Measurements from ENCODE around the gene GAP43.

Gene GAP43

GRCh38 chr3:115681736-115682135 is 58.4 kb downstream of the GAP43 start:
- Histone ChIP-seq H3K79me2 (no peaks in the 10 kb centered on the region), H3K4me1 (peaks cover 3% of the 10 kb centered on the region), H3K9me3 (ENCODE audit: control insufficient read depth, low read length) (no peaks in the 10 kb centered on the region), H2AFZ (no peak overlapping the region), H3K36me3 (ENCODE audit: control insufficient read depth, insufficient read depth, low read length) (no peaks in the 10 kb centered on the region), H3K9ac (no peak overlapping the region), H3K4me2 (ENCODE audit: low read length) (no peak overlapping the region), H3K27me3 (ENCODE audit: control insufficient read depth, insufficient read depth, low read length) (no peaks in the 10 kb centered on the region), H3K4me3 (ENCODE audit: low read depth, low read length) (no peak overlapping the region), H3K27ac (no peak overlapping the region)
- no peak for TF ChIP-seq CTCF (IDR thresholded peaks at IDR 0.05)

GRCh38 chr3:115683305-115683704 is 60.0 kb downstream of the GAP43 start:
- no peak overlapping the region for H3K4me3 ChIP-seq (ENCODE audit: low read depth, low read length)
- H3K4me2 ChIP-seq (ENCODE audit: low read length), result no peak overlapping the region
- H3K27ac ChIP-seq, result no peak overlapping the region
- H3K27me3 ChIP-seq (ENCODE audit: control insufficient read depth, insufficient read depth, low read length), result no peaks in the 10 kb centered on the region
- no peaks in the 10 kb centered on the region for H3K9me3 ChIP-seq (ENCODE audit: control insufficient read depth, low read length)
- no peak for TF ChIP-seq CTCF (IDR thresholded peaks at IDR 0.05)
- no peaks in the 10 kb centered on the region for H3K36me3 ChIP-seq (ENCODE audit: control insufficient read depth, insufficient read depth, low read length)
- H2AFZ ChIP-seq, result no peak overlapping the region
- H3K79me2 ChIP-seq, result no peaks in the 10 kb centered on the region
- H3K4me1 ChIP-seq, result peaks cover 3% of the 10 kb centered on the region
- H3K9ac ChIP-seq, result no peak overlapping the region

- no peak overlapping the region for H3K4me2 ChIP-seq (ENCODE audit: low read length)
- H3K27me3 ChIP-seq (ENCODE audit: control insufficient read depth, insufficient read depth, low read length), result no peaks in the 10 kb centered on the region
- no peak overlapping the region for H3K27ac ChIP-seq
- no peak overlapping the region for H2AFZ ChIP-seq
- H3K79me2 ChIP-seq, result no peaks in the 10 kb centered on the region
- no peak overlapping the region for H3K9ac ChIP-seq
- H3K9me3 ChIP-seq (ENCODE audit: control insufficient read depth, low read length), result no peaks in the 10 kb centered on the region
- no peak for TF ChIP-seq CTCF (IDR thresholded peaks at IDR 0.05)
- H3K4me3 ChIP-seq (ENCODE audit: low read depth, low read length), result no peak overlapping the region
- no peaks in the 10 kb centered on the region for H3K36me3 ChIP-seq (ENCODE audit: control insufficient read depth, insufficient read depth, low read length)
- peaks cover 3% of the 10 kb centered on the region for H3K4me1 ChIP-seq
Observed at GRCh38 chr3:115683773-115684172, 60.5 kb downstream of the GAP43 start.

GRCh38 chr3:115685097-115685496 is 61.8 kb downstream of the GAP43 start:
- H3K4me3 ChIP-seq (ENCODE audit: low read depth, low read length), result no peak overlapping the region
- TF ChIP-seq CTCF (IDR thresholded peaks at IDR 0.05), result no peak
- no peak overlapping the region for H2AFZ ChIP-seq
- H3K9ac ChIP-seq, result no peak overlapping the region
- no peak overlapping the region for H3K27ac ChIP-seq
- H3K4me2 ChIP-seq (ENCODE audit: low read length), result no peak overlapping the region
- H3K27me3 ChIP-seq (ENCODE audit: control insufficient read depth, insufficient read depth, low read length), result no peaks in the 10 kb centered on the region
- H3K4me1 ChIP-seq, result peaks cover 3% of the 10 kb centered on the region
- no peaks in the 10 kb centered on the region for H3K79me2 ChIP-seq
- no peaks in the 10 kb centered on the region for H3K36me3 ChIP-seq (ENCODE audit: control insufficient read depth, insufficient read depth, low read length)
- H3K9me3 ChIP-seq (ENCODE audit: control insufficient read depth, low read length), result no peaks in the 10 kb centered on the region

- Histone ChIP-seq H3K4me2 (ENCODE audit: low read length) (no peak overlapping the region), H3K4me3 (ENCODE audit: low read depth, low read length) (no peak overlapping the region), H3K9ac (no peak overlapping the region), H3K9me3 (ENCODE audit: control insufficient read depth, low read length) (no peaks in the 10 kb centered on the region), H3K36me3 (ENCODE audit: control insufficient read depth, insufficient read depth, low read length) (no peaks in the 10 kb centered on the region), H3K4me1 (peaks cover 3% of the 10 kb centered on the region), H3K27me3 (ENCODE audit: control insufficient read depth, insufficient read depth, low read length) (no peaks in the 10 kb centered on the region), H2AFZ (no peak overlapping the region), H3K79me2 (no peaks in the 10 kb centered on the region), H3K27ac (no peak overlapping the region)
- TF ChIP-seq CTCF (IDR thresholded peaks at IDR 0.05), result no peak
Observed at GRCh38 chr3:115687721-115688120, 64.4 kb downstream of the GAP43 start.
